SK-N-SH (cell line): ENCODE measurements around the gene NFKB1. TPM values are rescaled to one million over a fixed set of nuclear protein-coding genes. Genes with fewer than 3 reads are reported as not detected.

Source experiments
- CTCF ChIA-PET: fragments of 300-600, 350-600 bp; formaldehyde crosslinking; extraction: SDS; loops from one replicate; lab custom pipeline; 2021; lab: Yijun Ruan, JAX
- POLR2A ChIA-PET: fragments of 350-600 bp; sonication (Branson Sonifier 250); formaldehyde crosslinking; extraction: SDS; loops from one replicate; lab custom pipeline; 2020; ENCODE audit warnings: antibody characterized with exemption, inconsistent platforms; lab: Yijun Ruan, JAX
- DNase-seq: peaks from one replicate; pipeline ENCODE4 v3.0.0; 2012
- H2AFZ ChIP-seq: fragments of 200-600 bp; sonication (generic); 2 replicates; pipeline ENCODE4 v1.8.1; 2016; ENCODE audit warnings: antibody characterized with exemption, mild to moderate bottlenecking, low read depth
- H3F3A ChIP-seq: fragments of 200-600 bp; sonication (generic); replicated peaks from 2 replicates; pipeline ENCODE3; 2016; ENCODE audit warnings: antibody characterized with exemption, mild to moderate bottlenecking; ENCODE audit not compliant: insufficient read depth
- H3K27ac ChIP-seq, 2 experiments: fragments of 200-500 bp in 1 of 2; fragments of 200-600 bp in 1 of 2; sonication (Bioruptor generic) in 1 of 2; sonication (generic), shearing (Covaris generic) in 1 of 2; 2 replicates each; pipeline versions ENCODE4 v1.5.1 to v1.6.1; 2014 to 2016; ENCODE audit warnings: low read depth in 2 of 2, inconsistent platforms in 1 of 2, low read length in 1 of 2, mild to moderate bottlenecking in 1 of 2, mixed read lengths in 1 of 2
- H3K27me3 ChIP-seq: fragments of 200-600 bp; sonication (generic), shearing (Covaris generic); 2 replicates; pipeline ENCODE4 v1.6.1; 2016; ENCODE audit warnings: mixed run types; ENCODE audit not compliant: insufficient read depth
- H3K36me3 ChIP-seq, 2 experiments: fragments of 200-500 bp in 1 of 2; fragments of 200-600 bp in 1 of 2; sonication (Bioruptor generic) in 1 of 2; sonication (generic) in 1 of 2; replicated peaks in 1 of 2; 2 replicates each; pipeline versions ENCODE3 to v1.5.1; 2014 to 2016; ENCODE audit warnings: low read length in 1 of 2, mild to moderate bottlenecking in 1 of 2; ENCODE audit not compliant: insufficient read depth in 2 of 2, control insufficient read depth in 1 of 2
- H3K4me1 ChIP-seq, 2 experiments: fragments of 200-500 bp in 1 of 2; fragments of 200-600 bp in 1 of 2; sonication (Bioruptor generic) in 1 of 2; sonication (generic), shearing (Covaris generic) in 1 of 2; 2 replicates each; pipeline versions ENCODE4 v1.5.1 to v1.6.1; 2014 to 2016; ENCODE audit warnings: low read depth in 1 of 2, low read length in 1 of 2, mixed run types in 1 of 2; ENCODE audit not compliant: insufficient read depth in 2 of 2, control insufficient read depth in 1 of 2
- H3K4me2 ChIP-seq: fragments of 200-600 bp; sonication (generic), shearing (Covaris generic); 2 replicates; pipeline ENCODE4 v1.6.1; 2017; ENCODE audit warnings: mixed run types
- H3K4me3 ChIP-seq, 2 experiments: fragments of 200-500 bp in 1 of 2; fragments of 200-600 bp in 1 of 2; sonication (Bioruptor generic) in 1 of 2; sonication (generic), shearing (Covaris generic) in 1 of 2; 2 replicates each; pipeline versions ENCODE4 v1.5.1 to v1.8.1; 2014 to 2016; ENCODE audit warnings: low read depth in 2 of 2, inconsistent platforms in 1 of 2, low read length in 1 of 2, mild to moderate bottlenecking in 1 of 2, mixed read lengths in 1 of 2, moderate library complexity in 1 of 2
- H3K79me2 ChIP-seq: fragments of 200-600 bp; sonication (generic); 2 replicates; pipeline ENCODE4 v1.8.1; 2017; ENCODE audit warnings: mild to moderate bottlenecking; ENCODE audit not compliant: insufficient read depth
- H3K9ac ChIP-seq: fragments of 200-600 bp; sonication (generic); 2 replicates; pipeline ENCODE4 v1.6.1; 2017; ENCODE audit warnings: mixed run types
- H3K9me2 ChIP-seq: fragments of 200-600 bp; sonication (generic); 2 replicates; pipeline ENCODE4 v1.6.1; 2017; ENCODE audit warnings: mixed run types
- H3K9me3 ChIP-seq: fragments of 200-600 bp; sonication (generic); 2 replicates; pipeline ENCODE4 v1.6.1; 2017; ENCODE audit warnings: mixed run types, mild to moderate bottlenecking, moderate library complexity
- H4K20me1 ChIP-seq: fragments of 200-600 bp; sonication (generic); 2 replicates; pipeline ENCODE4 v1.6.1; 2017; ENCODE audit warnings: mild to moderate bottlenecking, mixed run types; ENCODE audit not compliant: insufficient read depth
- CHD2 ChIP-seq: fragments of 150-350 bp; IDR thresholded peaks from 2 replicates; pipeline ENCODE4 v1.6.1; 2018; ENCODE audit warnings: low read length; ENCODE audit not compliant: partially characterized antibody
- EP300 ChIP-seq, 2 experiments: IDR thresholded peaks; 2 replicates each; pipeline versions ENCODE4 v1.4.0 to v1.6.1; 2012; ENCODE audit warnings: borderline replicate concordance in 1 of 2, low read depth in 1 of 2, low read length in 1 of 2
- EZH2phosphoT487 ChIP-seq: fragments of 200-600 bp; sonication (generic); IDR thresholded peaks from 2 replicates; pipeline ENCODE4 v1.6.1; 2017; ENCODE audit warnings: low read depth, mixed run types, mild to moderate bottlenecking, antibody characterized with exemption, moderate library complexity, borderline replicate concordance
- GABPA ChIP-seq: IDR thresholded peaks from 2 replicates; pipeline ENCODE4 v1.4.0; 2012; ENCODE audit warnings: low read depth, mild to moderate bottlenecking
- JUND ChIP-seq: IDR thresholded peaks from 2 replicates; pipeline ENCODE4 v1.4.0; 2012
- MEF2A ChIP-seq: IDR thresholded peaks from 2 replicates; pipeline ENCODE4 v1.4.0; 2012; ENCODE audit warnings: low read depth, borderline replicate concordance
- NRF1 ChIP-seq: IDR thresholded peaks from 2 replicates; pipeline ENCODE4 v1.6.1; 2012; ENCODE audit warnings: low read depth, mild to moderate bottlenecking, low read length
- POLR2AphosphoS5 ChIP-seq: IDR thresholded peaks from 2 replicates; pipeline ENCODE4 v1.6.1; 2012; ENCODE audit warnings: low read depth, low read length
- RCOR1 ChIP-seq: fragments of 150-350 bp; IDR thresholded peaks from 2 replicates; pipeline ENCODE4 v1.6.1; 2017; ENCODE audit warnings: antibody characterized with exemption, low read length
- RXRA ChIP-seq: IDR thresholded peaks from 2 replicates; pipeline ENCODE4 v1.4.0; 2012; ENCODE audit warnings: low read depth, mild to moderate bottlenecking, borderline replicate concordance
- TCF12 ChIP-seq: IDR thresholded peaks from 2 replicates; pipeline ENCODE4 v1.4.0; 2012
- YY1 ChIP-seq: IDR thresholded peaks from 2 replicates; pipeline ENCODE4 v1.4.0; 2012; ENCODE audit warnings: low read depth, mild to moderate bottlenecking
- WGBS: methylation state at CpG from one replicate; pipeline ENCODE4 v1.1.6; 2017; ENCODE audit warnings: low lambda C conversion rate; 5-methylcytosine and 5-hydroxymethylcytosine counted together
- polyA plus RNA-seq, 3 experiments: library from polyadenylated mRNA; depleted of rRNA; stranded (reverse); fragments of >200 nt; gene quantifications; 2 replicates each; pipeline ENCODE4 v1.2.3, GENCODE V29; 2012
- TF ChIP-seq, protein P1 (sequence below): fragments of 200-600 bp; sonication (generic); IDR thresholded peaks from 2 replicates; pipeline ENCODE4 v1.6.1; 2017; ENCODE audit warnings: antibody characterized with exemption, mild to moderate bottlenecking, moderate library complexity
- TF ChIP-seq, protein P2 (sequence below): IDR thresholded peaks from 2 replicates; pipeline ENCODE4 v1.4.0; 2012; ENCODE audit warnings: low read depth, borderline replicate concordance
- TF ChIP-seq, protein P3 (sequence below): IDR thresholded peaks from 2 replicates; pipeline ENCODE4 v1.6.1; 2012; ENCODE audit warnings: mild to moderate bottlenecking, low read depth, low read length, moderate library complexity
- TF ChIP-seq, protein P4 (sequence below): IDR thresholded peaks from 2 replicates; pipeline ENCODE4; 2012
- TF ChIP-seq, protein P5 (sequence below): IDR thresholded peaks from 2 replicates; pipeline ENCODE4 v1.4.0; 2012; ENCODE audit warnings: low read depth

Gene NFKB1
- polyA plus RNA-seq, 1 of the 3 experiments (the other 2 are of a cell fraction): 14.1 TPM

DNA sequence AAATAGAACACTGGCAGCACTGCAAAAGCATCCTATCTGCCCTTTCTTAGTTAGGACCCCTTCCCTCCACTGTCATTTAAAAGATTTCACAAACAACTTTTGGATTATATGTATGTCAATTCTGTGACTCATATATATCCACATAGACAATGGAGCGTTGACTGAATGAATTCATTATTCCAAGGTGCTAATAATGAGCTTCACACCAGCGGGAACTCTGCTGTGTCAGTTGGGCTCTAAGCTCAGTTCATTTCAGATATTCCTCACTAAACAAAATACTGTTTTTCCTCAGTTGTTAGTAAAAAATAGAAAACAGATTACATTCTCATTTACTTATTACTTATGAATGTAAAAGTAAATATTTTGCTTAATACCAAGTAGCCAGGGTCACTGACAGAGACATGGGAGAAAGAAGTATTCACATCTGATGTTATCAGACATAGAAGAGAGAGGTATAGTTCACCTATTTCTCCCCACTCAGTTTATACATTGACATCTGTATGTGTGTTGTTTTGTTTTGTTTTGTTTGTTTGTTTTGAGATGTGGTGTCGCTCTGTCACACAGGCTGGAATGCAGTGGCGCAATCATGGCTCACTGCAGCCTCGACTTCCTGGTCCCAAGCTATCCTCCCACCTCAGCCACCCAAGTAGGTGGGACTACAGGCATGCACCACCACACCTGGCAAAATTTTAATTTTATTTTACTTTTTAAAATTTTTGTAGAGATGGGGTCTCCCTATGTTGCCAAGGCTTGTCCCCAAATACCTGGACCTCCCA lies 10.9 kb downstream of the NFKB1 start:
- no peak overlapping the region for H3K4me3 ChIP-seq
- no peaks in the 10 kb centered on the region for H4K20me1 ChIP-seq
- CTCF ChIA-PET: no interaction called here
- H3K9me3 ChIP-seq: peaks cover 7% of the 10 kb centered on the region; the same call in 1 of the 2 replicates
- no peak overlapping the region for H2AFZ ChIP-seq
- POLR2A ChIA-PET: no interaction called here
- H3F3A ChIP-seq: no peaks in the 10 kb centered on the region
- H3K9me2 ChIP-seq: no peaks in the 10 kb centered on the region
- peaks cover 0 to 15% of the 10 kb centered on the region in 2 experiments for H3K36me3 ChIP-seq
- TF ChIP-seq EP300 (IDR thresholded peaks at IDR 0.05; ENCODE audit: borderline replicate concordance in 1 of 2, low read depth in 1 of 2, low read length in 1 of 2) (no peak), EZH2phosphoT487 (no peak), TCF12 (no peak), YY1 (no peak), JUND (no peak), NRF1 (no peak), POLR2AphosphoS5 (no peak)
- TF ChIP-seq, protein P1, sequence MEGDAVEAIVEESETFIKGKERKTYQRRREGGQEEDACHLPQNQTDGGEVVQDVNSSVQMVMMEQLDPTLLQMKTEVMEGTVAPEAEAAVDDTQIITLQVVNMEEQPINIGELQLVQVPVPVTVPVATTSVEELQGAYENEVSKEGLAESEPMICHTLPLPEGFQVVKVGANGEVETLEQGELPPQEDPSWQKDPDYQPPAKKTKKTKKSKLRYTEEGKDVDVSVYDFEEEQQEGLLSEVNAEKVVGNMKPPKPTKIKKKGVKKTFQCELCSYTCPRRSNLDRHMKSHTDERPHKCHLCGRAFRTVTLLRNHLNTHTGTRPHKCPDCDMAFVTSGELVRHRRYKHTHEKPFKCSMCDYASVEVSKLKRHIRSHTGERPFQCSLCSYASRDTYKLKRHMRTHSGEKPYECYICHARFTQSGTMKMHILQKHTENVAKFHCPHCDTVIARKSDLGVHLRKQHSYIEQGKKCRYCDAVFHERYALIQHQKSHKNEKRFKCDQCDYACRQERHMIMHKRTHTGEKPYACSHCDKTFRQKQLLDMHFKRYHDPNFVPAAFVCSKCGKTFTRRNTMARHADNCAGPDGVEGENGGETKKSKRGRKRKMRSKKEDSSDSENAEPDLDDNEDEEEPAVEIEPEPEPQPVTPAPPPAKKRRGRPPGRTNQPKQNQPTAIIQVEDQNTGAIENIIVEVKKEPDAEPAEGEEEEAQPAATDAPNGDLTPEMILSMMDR: no peak
- TF ChIP-seq, all 33 proteins: peak for 0
- Histone ChIP-seq H3K27me3 (no peaks in the 10 kb centered on the region), H3K9ac (no peak overlapping the region), H3K4me1 (no peaks in the 10 kb centered on the region; a peak in 1 of 4 replicates), H3K79me2 (peaks cover 85% of the 10 kb centered on the region; the same call in 1 of the 2 replicates), H3K27ac (no peak overlapping the region), H3K4me2 (no peak overlapping the region)
- DNase-seq: no peak
- WGBS: 94% methylated on average over 5 of the region's 5 CpGs

DNA sequence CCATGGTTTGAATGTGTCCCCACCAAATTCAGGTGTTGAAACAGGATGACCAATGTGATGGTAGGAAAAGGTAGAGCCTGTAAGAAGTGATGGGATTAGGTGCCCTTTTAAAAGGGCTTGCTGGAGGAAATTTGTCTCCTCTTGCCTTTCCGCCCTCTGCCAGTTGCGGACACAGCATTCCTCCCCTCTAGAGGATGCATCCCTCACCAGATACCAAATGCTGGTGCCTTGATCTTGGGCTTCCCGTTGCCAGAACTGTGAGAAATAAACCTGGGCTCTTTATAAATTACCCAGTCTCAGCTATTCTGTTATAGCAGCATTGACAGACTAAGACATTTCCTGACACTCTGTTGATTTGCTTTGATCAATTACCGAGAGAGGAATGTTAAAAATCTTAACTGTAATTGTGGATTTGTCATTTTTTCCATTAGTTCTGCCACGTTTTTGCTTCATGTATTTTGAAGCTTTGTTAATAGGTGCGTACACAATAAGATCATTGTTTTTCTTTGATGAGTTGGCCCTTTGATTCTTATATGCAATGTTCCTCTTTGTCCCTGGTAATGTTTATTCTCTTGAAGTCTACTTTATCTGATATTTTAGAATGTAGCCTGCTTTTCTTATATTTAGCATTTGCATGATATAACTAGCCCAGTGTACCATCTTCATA lies 13.3 kb downstream of the NFKB1 start:
- POLR2A ChIA-PET: no interaction called here
- no peaks in the 10 kb centered on the region; the same call in 1 of the 2 replicates for H4K20me1 ChIP-seq
- H3K9me3 ChIP-seq: peaks cover 7% of the 10 kb centered on the region; the same call in 1 of the 2 replicates
- H3K9me2 ChIP-seq: no peaks in the 10 kb centered on the region
- H3K36me3 ChIP-seq: peaks cover 0 to 19% of the 10 kb centered on the region in 2 experiments
- no peak for DNase-seq
- no peaks in the 10 kb centered on the region for H3K27me3 ChIP-seq
- H3F3A ChIP-seq: no peaks in the 10 kb centered on the region
- no peak overlapping the region for H3K4me3 ChIP-seq
- no peaks in the 10 kb centered on the region for H3K4me1 ChIP-seq
- no peak overlapping the region for H3K9ac ChIP-seq
- H3K79me2 ChIP-seq: peaks cover 80% of the 10 kb centered on the region; the same call in 1 of the 2 replicates
- no peak overlapping the region for H3K4me2 ChIP-seq
- no peak overlapping the region for H2AFZ ChIP-seq
- CTCF ChIA-PET: interaction anchor here (0.7 kb wide), 1 partner anchor 28 kb away, joined by 3 read pairs; no protein-coding TSS in a partner anchor
- no peak overlapping the region for H3K27ac ChIP-seq
- WGBS: 88% methylated on average over 6 of the region's 6 CpGs
- TF ChIP-seq CHD2 (no peak), RXRA (no peak), GABPA (no peak), YY1 (no peak), RCOR1 (no peak), MEF2A (no peak)
- TF ChIP-seq, protein P2, sequence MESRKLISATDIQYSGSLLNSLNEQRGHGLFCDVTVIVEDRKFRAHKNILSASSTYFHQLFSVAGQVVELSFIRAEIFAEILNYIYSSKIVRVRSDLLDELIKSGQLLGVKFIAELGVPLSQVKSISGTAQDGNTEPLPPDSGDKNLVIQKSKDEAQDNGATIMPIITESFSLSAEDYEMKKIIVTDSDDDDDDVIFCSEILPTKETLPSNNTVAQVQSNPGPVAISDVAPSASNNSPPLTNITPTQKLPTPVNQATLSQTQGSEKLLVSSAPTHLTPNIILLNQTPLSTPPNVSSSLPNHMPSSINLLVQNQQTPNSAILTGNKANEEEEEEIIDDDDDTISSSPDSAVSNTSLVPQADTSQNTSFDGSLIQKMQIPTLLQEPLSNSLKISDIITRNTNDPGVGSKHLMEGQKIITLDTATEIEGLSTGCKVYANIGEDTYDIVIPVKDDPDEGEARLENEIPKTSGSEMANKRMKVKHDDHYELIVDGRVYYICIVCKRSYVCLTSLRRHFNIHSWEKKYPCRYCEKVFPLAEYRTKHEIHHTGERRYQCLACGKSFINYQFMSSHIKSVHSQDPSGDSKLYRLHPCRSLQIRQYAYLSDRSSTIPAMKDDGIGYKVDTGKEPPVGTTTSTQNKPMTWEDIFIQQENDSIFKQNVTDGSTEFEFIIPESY: no peak
- TF ChIP-seq, protein P3, sequence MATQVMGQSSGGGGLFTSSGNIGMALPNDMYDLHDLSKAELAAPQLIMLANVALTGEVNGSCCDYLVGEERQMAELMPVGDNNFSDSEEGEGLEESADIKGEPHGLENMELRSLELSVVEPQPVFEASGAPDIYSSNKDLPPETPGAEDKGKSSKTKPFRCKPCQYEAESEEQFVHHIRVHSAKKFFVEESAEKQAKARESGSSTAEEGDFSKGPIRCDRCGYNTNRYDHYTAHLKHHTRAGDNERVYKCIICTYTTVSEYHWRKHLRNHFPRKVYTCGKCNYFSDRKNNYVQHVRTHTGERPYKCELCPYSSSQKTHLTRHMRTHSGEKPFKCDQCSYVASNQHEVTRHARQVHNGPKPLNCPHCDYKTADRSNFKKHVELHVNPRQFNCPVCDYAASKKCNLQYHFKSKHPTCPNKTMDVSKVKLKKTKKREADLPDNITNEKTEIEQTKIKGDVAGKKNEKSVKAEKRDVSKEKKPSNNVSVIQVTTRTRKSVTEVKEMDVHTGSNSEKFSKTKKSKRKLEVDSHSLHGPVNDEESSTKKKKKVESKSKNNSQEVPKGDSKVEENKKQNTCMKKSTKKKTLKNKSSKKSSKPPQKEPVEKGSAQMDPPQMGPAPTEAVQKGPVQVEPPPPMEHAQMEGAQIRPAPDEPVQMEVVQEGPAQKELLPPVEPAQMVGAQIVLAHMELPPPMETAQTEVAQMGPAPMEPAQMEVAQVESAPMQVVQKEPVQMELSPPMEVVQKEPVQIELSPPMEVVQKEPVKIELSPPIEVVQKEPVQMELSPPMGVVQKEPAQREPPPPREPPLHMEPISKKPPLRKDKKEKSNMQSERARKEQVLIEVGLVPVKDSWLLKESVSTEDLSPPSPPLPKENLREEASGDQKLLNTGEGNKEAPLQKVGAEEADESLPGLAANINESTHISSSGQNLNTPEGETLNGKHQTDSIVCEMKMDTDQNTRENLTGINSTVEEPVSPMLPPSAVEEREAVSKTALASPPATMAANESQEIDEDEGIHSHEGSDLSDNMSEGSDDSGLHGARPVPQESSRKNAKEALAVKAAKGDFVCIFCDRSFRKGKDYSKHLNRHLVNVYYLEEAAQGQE: no peak
- TF ChIP-seq, protein P4, sequence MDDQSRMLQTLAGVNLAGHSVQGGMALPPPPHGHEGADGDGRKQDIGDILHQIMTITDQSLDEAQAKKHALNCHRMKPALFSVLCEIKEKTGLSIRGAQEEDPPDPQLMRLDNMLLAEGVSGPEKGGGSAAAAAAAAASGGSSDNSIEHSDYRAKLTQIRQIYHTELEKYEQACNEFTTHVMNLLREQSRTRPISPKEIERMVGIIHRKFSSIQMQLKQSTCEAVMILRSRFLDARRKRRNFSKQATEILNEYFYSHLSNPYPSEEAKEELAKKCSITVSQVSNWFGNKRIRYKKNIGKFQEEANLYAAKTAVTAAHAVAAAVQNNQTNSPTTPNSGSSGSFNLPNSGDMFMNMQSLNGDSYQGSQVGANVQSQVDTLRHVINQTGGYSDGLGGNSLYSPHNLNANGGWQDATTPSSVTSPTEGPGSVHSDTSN: no peak
- TF ChIP-seq, protein P5, sequence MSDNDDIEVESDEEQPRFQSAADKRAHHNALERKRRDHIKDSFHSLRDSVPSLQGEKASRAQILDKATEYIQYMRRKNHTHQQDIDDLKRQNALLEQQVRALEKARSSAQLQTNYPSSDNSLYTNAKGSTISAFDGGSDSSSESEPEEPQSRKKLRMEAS: no peak
